T-cell (primary cell): Measurements from ENCODE around the gene ARHGEF17. TPM values are rescaled to one million over a fixed set of nuclear protein-coding genes. Genes with fewer than 3 reads are reported as not detected.

Source experiments
- ATAC-seq, 4 experiments: fragments of 200-7000 bp in 3 of 4; fragments of 150-1000 bp in 1 of 4; cut with Tn5 transposase; replicated peaks in 1 of 4; 1 replicate in 3 of 4; 2 replicates in 1 of 4; pipeline ENCODE4 v1.10.0; 2021; ENCODE audit warnings: moderate library complexity in 3 of 4, mild to moderate bottlenecking in 2 of 4, moderate number of reproducible peaks in 1 of 4
- CTCF ChIA-PET, 2 donors: fragments of 300-600 bp; sonication (Branson Sonifier 250); formaldehyde crosslinking; loops; one replicate each; lab custom pipeline; 2022; ENCODE audit warnings: antibody characterized with exemption in 2 of 2; lab: Charles Lee
- POLR2A ChIA-PET, 2 donors: fragments of 300-600 bp; sonication (Branson Sonifier 250); formaldehyde crosslinking; loops; one replicate each; lab custom pipeline; 2022; ENCODE audit warnings: antibody characterized with exemption in 2 of 2; lab: Charles Lee
- DNase-seq, 35 experiments: peaks; one replicate each; pipeline versions ENCODE4 v3.0.0 to v3.0.0-alpha.2; 2013 to 2023
- H3K27ac ChIP-seq: one replicate; pipeline ENCODE4 v1.5.1; 2013; ENCODE audit warnings: low read length
- H3K27me3 ChIP-seq, 2 experiments: replicated peaks in 1 of 2; 1 replicate in 1 of 2; 2 replicates in 1 of 2; pipeline versions ENCODE4 v1.6.1 to v1.7.0; 2013; ENCODE audit warnings: low read length in 1 of 2, mixed read lengths in 1 of 2; ENCODE audit not compliant: control insufficient read depth in 2 of 2, insufficient read depth in 2 of 2; ENCODE audit errors: extremely low read depth in 1 of 2
- H3K36me3 ChIP-seq, 2 donors: 1 replicate in 1 of 2; 2 replicates in 1 of 2; pipeline versions ENCODE4 v1.6.1 to v1.7.0; 2013; ENCODE audit warnings: low read length in 1 of 2; ENCODE audit not compliant: control insufficient read depth in 2 of 2, insufficient read depth in 1 of 2; ENCODE audit errors: extremely low read depth in 1 of 2
- H3K4me1 ChIP-seq, 2 experiments: 1 replicate in 1 of 2; 2 replicates in 1 of 2; pipeline versions ENCODE4 v1.6.1 to v1.7.0; 2013; ENCODE audit warnings: low read length in 2 of 2, mixed read lengths in 1 of 2; ENCODE audit not compliant: insufficient read depth in 2 of 2, control insufficient read depth in 1 of 2; ENCODE audit errors: extremely low read depth in 1 of 2
- H3K4me3 ChIP-seq, 2 donors: 1 replicate in 1 of 2; 2 replicates in 1 of 2; pipeline versions ENCODE4 v1.5.1 to v1.7.0; 2013; ENCODE audit warnings: mild to moderate bottlenecking in 2 of 2, low read length in 1 of 2, moderate library complexity in 1 of 2; ENCODE audit not compliant: control insufficient read depth in 1 of 2; ENCODE audit errors: extremely low read depth in 1 of 2
- H3K9me3 ChIP-seq: 2 replicates; pipeline ENCODE4 v1.7.0; 2013
- H3K27ac Mint-ChIP-seq, 2 donors: one replicate each; pipeline ENCODE4 v1.8.0; 2020 to 2021; ENCODE audit warnings: mild to moderate bottlenecking in 2 of 2, mixed read lengths in 2 of 2
- H3K27me3 Mint-ChIP-seq, 2 donors: one replicate each; pipeline ENCODE4 v1.8.0; 2021 to 2022; ENCODE audit warnings: mixed read lengths in 2 of 2
- H3K36me3 Mint-ChIP-seq: one replicate; pipeline ENCODE4 v1.8.0; 2021; ENCODE audit warnings: mixed read lengths
- H3K4me1 Mint-ChIP-seq, 3 donors: one replicate each; pipeline ENCODE4 v1.8.0; 2020 to 2022; ENCODE audit warnings: mixed read lengths in 3 of 3, mild to moderate bottlenecking in 1 of 3
- H3K4me3 Mint-ChIP-seq, 3 donors: one replicate each; pipeline ENCODE4 v1.8.0; 2020 to 2022; ENCODE audit warnings: mild to moderate bottlenecking in 3 of 3, mixed read lengths in 3 of 3, moderate library complexity in 3 of 3
- H3K9me3 Mint-ChIP-seq, 3 donors: one replicate each; pipeline ENCODE4 v1.8.0; 2020 to 2022; ENCODE audit warnings: mixed read lengths in 3 of 3
- WGBS: methylation state at CpG from one replicate; pipeline ENCODE4 v1.1.5; 2013; ENCODE audit warnings: missing lambda C conversion rate; ENCODE audit not compliant: insufficient coverage; 5-methylcytosine and 5-hydroxymethylcytosine counted together
- total RNA-seq, 35 experiments: library from RNA in 6 of 35; stranded (reverse) in 6 of 35; fragments of 120-200 nt in 1 of 35; gene quantifications; one replicate each; pipeline versions ENCODE4 v1.2.1 to v1.2.4 and lab custom pipeline; 2013 to 2026

The ARHGEF17 gene
- total RNA-seq, 5 donors from 2014 or later (not counting 1 experiment from before 2014, with no cell fraction given): 0.23 to 1.0 (median 0.49) TPM

- no peaks in the 10 kb centered on the region for H3K27me3 ChIP-seq
- peaks cover 25% of the 10 kb centered on the region for H3K36me3 Mint-ChIP-seq
- ATAC-seq: no peak
- no peak for DNase-seq
- WGBS: no CpG with 5 or more reads among the region's 2 CpGs
- ChIA-PET POLR2A (no interaction called here), CTCF (no interaction called here)
- no peak overlapping the region for H3K27ac Mint-ChIP-seq
- no peak overlapping the region for H3K4me3 Mint-ChIP-seq
- no peaks in the 10 kb centered on the region for H3K27me3 Mint-ChIP-seq
- no peak overlapping the region for H3K27ac ChIP-seq
- H3K9me3 Mint-ChIP-seq: no peaks in the 10 kb centered on the region
- no peaks in the 10 kb centered on the region for H3K9me3 ChIP-seq
- H3K4me1 ChIP-seq: peaks cover 0 to 4% of the 10 kb centered on the region in 2 experiments
- peaks cover 5 to 9% (median 9%) of the 10 kb centered on the region in 3 donors for H3K4me1 Mint-ChIP-seq
- no peak overlapping the region for H3K4me3 ChIP-seq
- H3K36me3 ChIP-seq: peaks cover 2 to 16% of the 10 kb centered on the region in 2 donors
These were observed 105.2 kb downstream of the ARHGEF17 start for GRCh38 chr11:73413256-73413655.

- Mint-ChIP-seq H3K9me3 (no peaks in the 10 kb centered on the region), H3K36me3 (peaks cover 25% of the 10 kb centered on the region), H3K27me3 (no peaks in the 10 kb centered on the region), H3K4me1 (peaks cover 5 to 9% (median 9%) of the 10 kb centered on the region in 3 donors), H3K4me3 (no peak overlapping the region), H3K27ac (peak overlapping the region in 1 of 2 donors; percentile 62)
- DNase-seq (no peak), ATAC-seq (peak in 2 of 4 experiments; percentile 24 to 29)
- peaks cover 0 to 11% of the 10 kb centered on the region in 2 donors for H3K36me3 ChIP-seq
- no peaks in the 10 kb centered on the region for H3K9me3 ChIP-seq
- ChIA-PET POLR2A (interaction anchor here in 1 of 2 donors (0.6 kb wide), 1 partner anchor 143 kb away, joined by 3 read pairs; no protein-coding TSS in a partner anchor), CTCF (interaction anchor here in 1 of 2 donors (0.7 to 1.4 kb wide), 3 partner anchors 64 to 303 kb away, joined by 3 to 4 read pairs (median 3); no protein-coding TSS in a partner anchor)
- no peak overlapping the region for H3K4me3 ChIP-seq
- no peaks in the 10 kb centered on the region for H3K27me3 ChIP-seq
- peaks cover 0 to 4% of the 10 kb centered on the region in 2 experiments for H3K4me1 ChIP-seq
- H3K27ac ChIP-seq: no peak overlapping the region
- no CpG with 5 or more reads among the region's 1 CpG for WGBS
These were observed 107.0 kb downstream of the ARHGEF17 start for GRCh38 chr11:73414977-73415651.

GRCh38 chr11:73415854-73416615, 108.0 kb downstream of the ARHGEF17 start:
- no peaks in the 10 kb centered on the region for H3K27me3 ChIP-seq
- no peak for ATAC-seq
- ChIA-PET CTCF (interaction anchor here in 1 of 2 donors (0.7 kb wide), 1 partner anchor 209 kb away, joined by 3 read pairs; no protein-coding TSS in a partner anchor), POLR2A (no interaction called here)
- WGBS: no CpG with 5 or more reads among the region's 4 CpGs
- H3K9me3 ChIP-seq: no peaks in the 10 kb centered on the region
- no peak overlapping the region for H3K4me3 ChIP-seq
- Mint-ChIP-seq H3K36me3 (peaks cover 25% of the 10 kb centered on the region), H3K27me3 (no peaks in the 10 kb centered on the region), H3K4me1 (peaks cover 5 to 9% (median 9%) of the 10 kb centered on the region in 3 donors), H3K4me3 (no peak overlapping the region), H3K9me3 (no peaks in the 10 kb centered on the region), H3K27ac (peak overlapping the region in 1 of 2 donors; percentile 22)
- peaks cover 0 to 6% of the 10 kb centered on the region in 2 donors for H3K36me3 ChIP-seq
- H3K27ac ChIP-seq: no peak overlapping the region
- no peak for DNase-seq
- H3K4me1 ChIP-seq: peaks cover 0 to 4% of the 10 kb centered on the region in 2 experiments

- WGBS: 100% methylated on average over 2 of the region's 2 CpGs
- H3K4me3 Mint-ChIP-seq: no peak overlapping the region
- no peak overlapping the region for H3K27ac Mint-ChIP-seq
- peaks cover 5 to 9% (median 9%) of the 10 kb centered on the region in 3 donors for H3K4me1 Mint-ChIP-seq
- Histone ChIP-seq H3K4me1 (peaks cover 0 to 4% of the 10 kb centered on the region in 2 experiments), H3K9me3 (no peaks in the 10 kb centered on the region), H3K36me3 (peaks cover 0 to 5% of the 10 kb centered on the region in 2 donors), H3K27ac (no peak overlapping the region), H3K4me3 (no peak overlapping the region), H3K27me3 (no peaks in the 10 kb centered on the region)
- ChIA-PET POLR2A (no interaction called here), CTCF (no interaction called here)
- no peaks in the 10 kb centered on the region for H3K27me3 Mint-ChIP-seq
- no peak for ATAC-seq
- DNase-seq: no peak
- H3K36me3 Mint-ChIP-seq: peaks cover 23% of the 10 kb centered on the region
- H3K9me3 Mint-ChIP-seq: no peaks in the 10 kb centered on the region
These were observed 108.7 kb downstream of the ARHGEF17 start for GRCh38 chr11:73416786-73417185.

Other genes starting within 250 kb of the ARHGEF17 start
- gene FCHSD2, start 166.0 kb upstream of the ARHGEF17 start, total RNA-seq: 10 to 100 TPM; 37.0 to 53.8 (median 46.3) TPM
- under 1 TPM in 1 of 5 donors, not detected in 4; 0.12 TPM for gene P2RY2, start 90.0 kb upstream of the ARHGEF17 start, total RNA-seq
- 1 to 10 TPM in 1 of 5 donors, not detected in 4; 1.4 TPM for gene P2RY6, start 35.9 kb upstream of the ARHGEF17 start, total RNA-seq
- 100 to 1,000 TPM in 1 of 5 donors, 10 to 100 TPM in 4; 15.6 to 113 (median 19.9) TPM for gene RELT, start 68.1 kb downstream of the ARHGEF17 start, total RNA-seq